Peyer's patch (tissue), 4 donors: ENCODE results near the gene MAP6D1.

Source experiments
- CTCF ChIP-seq, 6 experiments: fragments of 450-650 bp in 4 of 6; fragments of 200-600 bp in 2 of 6; sonication (generic) in 1 of 6; IDR thresholded peaks; one replicate each; pipeline ENCODE4 v1.5.1; 2017 to 2019; ENCODE audit warnings: antibody characterized with exemption in 6 of 6, mild to moderate bottlenecking in 3 of 6, moderate library complexity in 1 of 6
- POLR2A ChIP-seq, 2 donors: fragments of 450-650 bp; IDR thresholded peaks; one replicate each; pipeline ENCODE4 v1.5.1; 2017; ENCODE audit warnings: antibody characterized with exemption in 2 of 2, mild to moderate bottlenecking in 2 of 2, moderate library complexity in 2 of 2

GRCh38 chr3:183802989-183803388 is 22.4 kb downstream of the MAP6D1 start:
- TF ChIP-seq CTCF (IDR thresholded peaks at IDR 0.05) (no peak), POLR2A (IDR thresholded peaks at IDR 0.05) (no peak)
